ENCODE data around the gene LRATD1.

- TF ChIP-seq MXI1 (conservative IDR thresholded peaks at IDR 0.05; ENCODE audit: poor library complexity, severe bottlenecking) (no peak), POLR2AphosphoS5 (IDR thresholded peaks at IDR 0.05) (no peak), EP300 (conservative IDR thresholded peaks at IDR 0.05; ENCODE audit: poor library complexity, severe bottlenecking) (no peak), CTCF (IDR thresholded peaks at IDR 0.05; ENCODE audit: poor library complexity, severe bottlenecking) (no peak), REST (IDR thresholded peaks at IDR 0.05; ENCODE audit: borderline replicate concordance) (no peak), TAF1 (IDR thresholded peaks at IDR 0.05; ENCODE audit: low read depth) (no peak), SMC3 (conservative IDR thresholded peaks at IDR 0.05; ENCODE audit: poor library complexity) (no peak), EZH2 (IDR thresholded peaks at IDR 0.05; ENCODE audit: borderline replicate concordance, insufficient read depth, low read length, poor library complexity, severe bottlenecking) (no peak), RAD21 (conservative IDR thresholded peaks at IDR 0.05) (no peak)
These were observed 6.0 kb downstream of the LRATD1 start for GRCh38 chr2:14638488-14638887.

Data from neural cell (in vitro differentiated cells).